ENCODE data around the gene SDF4. TPM values are rescaled to one million over a fixed set of nuclear protein-coding genes. Genes with fewer than 3 reads are reported as not detected.

The SDF4 gene
- total RNA-seq, 2 donors from 2014 or later = 89.2 to 97.6 TPM

GRCh38 chr1:1260843-1261560 is 29.2 kb upstream of the SDF4 start:
- Histone ChIP-seq H3K36me3 (replicated peaks in 1 of 2; ENCODE audit: insufficient read depth in 1 of 2, low read depth in 2 of 2) (peaks cover 11 to 24% of the 10 kb centered on the region in 2 donors), H3K27me3 (no peaks in the 10 kb centered on the region), H3K27ac (no peak overlapping the region), H3K9me3 (no peaks in the 10 kb centered on the region), H3K4me3 (no peak overlapping the region), H3K4me1 (no peaks in the 10 kb centered on the region)
- no peak for DNase-seq
- intact Hi-C loops (cut with DNase I) = no loop called here
- TF ChIP-seq CTCF (IDR thresholded peaks at IDR 0.05) = no peak
- WGBS, 2 donors = 80 to 89% methylated on average over 16 of the region's 16 CpGs
- ATAC-seq = no peak

GRCh38 chr1:1259951-1260600 is 28.3 kb upstream of the SDF4 start:
- no peaks in the 10 kb centered on the region for H3K4me1 ChIP-seq
- TF ChIP-seq POLR2A (IDR thresholded peaks at IDR 0.05) (no peak), CTCF (IDR thresholded peaks at IDR 0.05) (no peak)
- H3K27me3 ChIP-seq = no peaks in the 10 kb centered on the region
- H3K36me3 ChIP-seq (replicated peaks in 1 of 2; ENCODE audit: insufficient read depth in 1 of 2, low read depth in 2 of 2) = peaks cover 11 to 29% of the 10 kb centered on the region in 2 donors
- ATAC-seq = no peak
- no peak overlapping the region for H3K4me3 ChIP-seq
- intact Hi-C loops (cut with DNase I) = no loop called here
- no peaks in the 10 kb centered on the region for H3K9me3 ChIP-seq
- 78 to 84% methylated on average over 24 to 26 of the region's 26 CpGs for WGBS, 2 donors
- no peak for DNase-seq
- H3K27ac ChIP-seq = no peak overlapping the region

- peaks cover 11 to 30% of the 10 kb centered on the region in 2 donors for H3K36me3 ChIP-seq (replicated peaks in 1 of 2; ENCODE audit: insufficient read depth in 1 of 2, low read depth in 2 of 2)
- ATAC-seq (no peak), DNase-seq (no peak)
- no peak overlapping the region for H3K4me3 ChIP-seq
- no peaks in the 10 kb centered on the region for H3K9me3 ChIP-seq
- no peak for TF ChIP-seq CTCF (IDR thresholded peaks at IDR 0.05)
- H3K4me1 ChIP-seq = no peaks in the 10 kb centered on the region
- no peak overlapping the region for H3K27ac ChIP-seq
- no peaks in the 10 kb centered on the region for H3K27me3 ChIP-seq
- intact Hi-C loops (cut with DNase I) = no loop called here
- 93 to 94% methylated on average over 18 of the region's 18 CpGs for WGBS, 2 donors
Observed at GRCh38 chr1:1259540-1259939, 27.7 kb upstream of the SDF4 start.

GRCh38 chr1:1259119-1259488 is 27.3 kb upstream of the SDF4 start:
- H3K27ac ChIP-seq = no peak overlapping the region
- intact Hi-C loops (cut with DNase I) = no loop called here
- H3K4me3 ChIP-seq = no peak overlapping the region
- peaks cover 11 to 30% of the 10 kb centered on the region in 2 donors for H3K36me3 ChIP-seq (replicated peaks in 1 of 2; ENCODE audit: insufficient read depth in 1 of 2, low read depth in 2 of 2)
- no peaks in the 10 kb centered on the region for H3K9me3 ChIP-seq
- WGBS, 2 donors = 91 to 93% methylated on average over 18 to 20 of the region's 22 CpGs
- no peaks in the 10 kb centered on the region for H3K4me1 ChIP-seq
- DNase-seq (no peak), ATAC-seq (no peak)
- TF ChIP-seq CTCF (IDR thresholded peaks at IDR 0.05) = no peak
- no peak for TF ChIP-seq POLR2A (IDR thresholded peaks at IDR 0.05)
- no peaks in the 10 kb centered on the region for H3K27me3 ChIP-seq
